IMR-90 (cell line): ENCODE measurements around the gene LDLRAD4. TPM values are rescaled to one million over a fixed set of nuclear protein-coding genes. Genes with fewer than 3 reads are reported as not detected.

ENCODE experiments used
- ATAC-seq: fragments of 200-7000 bp; cut with Tn5 transposase; 2 replicates; pipeline ENCODE4 v1.9.1; 2020; ENCODE audit warnings: low read depth, mild to moderate bottlenecking, moderate library complexity
- BruUV-seq: library from RNA; stranded (reverse); fragments of 400-500 nt; replicated peaks from 2 replicates; lab custom pipeline; 2021; lab: Mats Ljungman, UMichigan
- CTCF ChIA-PET: fragments of 300-600 bp; formaldehyde crosslinking; extraction: SDS; loops from one replicate; lab custom pipeline; 2021; ENCODE audit warnings: antibody characterized with exemption; lab: Yijun Ruan, JAX
- POLR2A ChIA-PET: fragments of 300-600 bp; sonication (Branson Sonifier 250); formaldehyde crosslinking; loops from one replicate; lab custom pipeline; 2022; ENCODE audit warnings: antibody characterized with exemption; ENCODE audit not compliant: unreplicated experiment; lab: Charles Lee
- DNase-seq: peaks from one replicate; pipeline ENCODE4 v3.0.0; 2013
- H2AFZ ChIP-seq: replicated peaks from 2 replicates; pipeline ENCODE3; 2013; ENCODE audit warnings: low read length, mild to moderate bottlenecking; ENCODE audit not compliant: poor library complexity
- H2AK5ac ChIP-seq: 2 replicates; pipeline ENCODE4 v1.6.1; 2013; ENCODE audit warnings: low read depth, low read length, inconsistent platforms
- H2AK9ac ChIP-seq: replicated peaks from 2 replicates; pipeline ENCODE3; 2013; ENCODE audit warnings: mild to moderate bottlenecking, low read depth, low read length, moderate library complexity; ENCODE audit not compliant: poor library complexity
- H2BK120ac ChIP-seq: 2 replicates; pipeline ENCODE4 v1.6.1; 2013; ENCODE audit warnings: low read depth, low read length, inconsistent platforms
- H2BK15ac ChIP-seq: 3 replicates; pipeline ENCODE4 v1.6.1; 2013; ENCODE audit warnings: low read depth, low read length, inconsistent platforms
- H2BK20ac ChIP-seq: 2 replicates; pipeline ENCODE4 v1.6.1; 2013; ENCODE audit warnings: low read depth, mild to moderate bottlenecking, inconsistent platforms, low read length, moderate library complexity
- H2BK5ac ChIP-seq: 2 replicates; pipeline ENCODE4 v1.6.1; 2013; ENCODE audit warnings: mild to moderate bottlenecking, low read depth, low read length, inconsistent platforms; ENCODE audit not compliant: poor library complexity, severe bottlenecking
- H3K14ac ChIP-seq: replicated peaks from 2 replicates; pipeline ENCODE4 v1.6.1; 2013; ENCODE audit warnings: low read depth, low read length, inconsistent platforms
- H3K18ac ChIP-seq: 2 replicates; pipeline ENCODE4 v1.6.1; 2013; ENCODE audit warnings: low read depth, low read length, control low read depth
- H3K23ac ChIP-seq: 2 replicates; pipeline ENCODE4 v1.6.1; 2013; ENCODE audit warnings: low read depth, low read length, inconsistent platforms
- H3K27ac ChIP-seq: 2 replicates; pipeline ENCODE4 v1.5.1; 2013; ENCODE audit warnings: mild to moderate bottlenecking, control low read depth, low read length; ENCODE audit not compliant: insufficient read depth
- H3K27me3 ChIP-seq: 2 replicates; pipeline ENCODE4 v1.6.1; 2013; ENCODE audit warnings: low read length; ENCODE audit not compliant: control insufficient read depth, insufficient read depth
- H3K36me3 ChIP-seq: 2 replicates; pipeline ENCODE4 v1.6.1; 2013; ENCODE audit warnings: low read length, mixed read lengths; ENCODE audit not compliant: control insufficient read depth, insufficient read depth
- H3K4ac ChIP-seq: 2 replicates; pipeline ENCODE4 v1.6.1; 2013; ENCODE audit warnings: low read depth, low read length, inconsistent platforms
- H3K4me1 ChIP-seq: 2 replicates; pipeline ENCODE4 v1.6.1; 2013; ENCODE audit warnings: low read length, mixed read lengths; ENCODE audit not compliant: control insufficient read depth, insufficient read depth
- H3K4me2 ChIP-seq: 2 replicates; pipeline ENCODE4 v1.6.1; 2013; ENCODE audit warnings: low read depth, mild to moderate bottlenecking, control low read depth, low read length, moderate library complexity
- H3K4me3 ChIP-seq: 2 replicates; pipeline ENCODE4 v1.5.1; 2013; ENCODE audit warnings: low read depth, mild to moderate bottlenecking, control low read depth, low read length, moderate library complexity; ENCODE audit not compliant: insufficient read depth
- H3K56ac ChIP-seq: 2 replicates; pipeline ENCODE4 v1.6.1; 2013; ENCODE audit warnings: low read length, inconsistent platforms; ENCODE audit not compliant: insufficient read depth; ENCODE audit errors: extremely low read depth
- H3K79me1 ChIP-seq, 2 experiments: 2 replicates each; pipeline ENCODE4 v1.6.1; 2013; ENCODE audit warnings: low read length in 2 of 2, inconsistent platforms in 1 of 2, low read depth in 1 of 2
- H3K9ac ChIP-seq: 2 replicates; pipeline ENCODE4 v1.6.1; 2013; ENCODE audit warnings: low read depth, low read length, control low read depth
- H3K9me1 ChIP-seq: 2 replicates; pipeline ENCODE4 v1.6.1; 2013; ENCODE audit warnings: low read length, inconsistent platforms; ENCODE audit not compliant: insufficient read depth
- H3K9me3 ChIP-seq: 2 replicates; pipeline ENCODE4 v1.6.1; 2013; ENCODE audit warnings: low read length; ENCODE audit not compliant: control insufficient read depth, insufficient read depth
- H4K20me1 ChIP-seq: 2 replicates; pipeline ENCODE4 v1.6.1; 2013; ENCODE audit warnings: low read length, inconsistent platforms; ENCODE audit not compliant: insufficient read depth
- H4K5ac ChIP-seq: 2 replicates; pipeline ENCODE4 v1.6.1; 2013; ENCODE audit warnings: mild to moderate bottlenecking, low read depth, low read length, control low read depth
- H4K8ac ChIP-seq, 2 experiments: 2 replicates each; pipeline ENCODE4 v1.6.1; 2013; ENCODE audit warnings: low read depth in 2 of 2, low read length in 2 of 2, control low read depth in 1 of 2, inconsistent platforms in 1 of 2
- H4K91ac ChIP-seq: 2 replicates; pipeline ENCODE4 v1.6.1; 2013; ENCODE audit warnings: low read depth, low read length, inconsistent platforms; ENCODE audit not compliant: insufficient read depth
- BHLHE40 ChIP-seq: fragments of 150-350 bp; IDR thresholded peaks from 2 replicates; pipeline ENCODE4 v1.6.1; 2016; ENCODE audit warnings: mild to moderate bottlenecking, low read depth, low read length
- CEBPB ChIP-seq: IDR thresholded peaks from 2 replicates; pipeline ENCODE4 v1.6.1; 2012; ENCODE audit warnings: low read depth, low read length, improper control_type of control experiment
- CHD1 ChIP-seq: IDR thresholded peaks from 2 replicates; pipeline ENCODE4 v1.6.1; 2012; ENCODE audit warnings: low read depth, low read length, improper control_type of control experiment
- FOS ChIP-seq: fragments of 150-350 bp; IDR thresholded peaks from 2 replicates; pipeline ENCODE4 v1.6.1; 2016; ENCODE audit warnings: low read depth, low read length
- MAFK ChIP-seq: IDR thresholded peaks from 2 replicates; pipeline ENCODE4 v1.6.1; 2012; ENCODE audit warnings: low read depth, low read length, improper control_type of control experiment
- MAZ ChIP-seq: IDR thresholded peaks from 2 replicates; pipeline ENCODE4 v1.6.1; 2012; ENCODE audit warnings: low read depth, mild to moderate bottlenecking, low read length, improper control_type of control experiment, moderate library complexity, borderline replicate concordance
- MXI1 ChIP-seq: IDR thresholded peaks from 2 replicates; pipeline ENCODE4 v1.6.1; 2012; ENCODE audit warnings: low read depth, mild to moderate bottlenecking, low read length, moderate library complexity, borderline replicate concordance
- NFE2L2 ChIP-seq: fragments of 150-350 bp; IDR thresholded peaks from 2 replicates; pipeline ENCODE4 v1.6.1; 2016; ENCODE audit warnings: low read depth, mild to moderate bottlenecking, low read length
- POLR2A ChIP-seq: IDR thresholded peaks from 2 replicates; pipeline ENCODE4 v1.6.1; 2012; ENCODE audit warnings: mild to moderate bottlenecking, low read depth, low read length
- RAD21 ChIP-seq: IDR thresholded peaks from 2 replicates; pipeline ENCODE4 v1.6.1; 2012; ENCODE audit warnings: low read length, improper control_type of control experiment
- RCOR1 ChIP-seq: IDR thresholded peaks from 2 replicates; pipeline ENCODE4 v1.6.1; 2012; ENCODE audit warnings: mild to moderate bottlenecking, low read length, improper control_type of control experiment; ENCODE audit not compliant: insufficient replicate concordance
- RFX5 ChIP-seq: IDR thresholded peaks from 2 replicates; pipeline ENCODE4 v1.8.0; 2012; ENCODE audit warnings: low read depth, mild to moderate bottlenecking, low read length, moderate library complexity
- SMC3 ChIP-seq: fragments of 150-350 bp; IDR thresholded peaks from 2 replicates; pipeline ENCODE4 v1.6.1; 2016; ENCODE audit warnings: low read depth, mild to moderate bottlenecking, antibody characterized with exemption, low read length, moderate library complexity
- dilution Hi-C: fragments of 300-500 bp; cut with HindIII; formaldehyde crosslinking; loops from one replicate; pipeline ENCODE4 v1.14.3; 2018; ENCODE audit warnings: low sequenced_read_pairs; ENCODE audit not compliant: unreplicated experiment
- in situ Hi-C: fragments of 300-500 bp; cut with MboI; formaldehyde crosslinking; loops from 3 replicates; pipeline ENCODE4 v1.14.3; 2019; ENCODE audit warnings: low sequenced_read_pairs, inconsistent platforms, mixed read lengths
- intact Hi-C: fragments of 100-400 bp; cut with micrococcal nuclease; formaldehyde crosslinking; loops from 2 replicates; pipeline ENCODE4 v1.10.0; 2022
- polyA plus RNA-seq, 3 experiments: library from polyadenylated mRNA; depleted of rRNA; stranded (reverse); fragments of >200 nt; gene quantifications; 2 replicates each; pipeline ENCODE4 v1.2.3, GENCODE V29; 2012; ENCODE audit warnings: low replicate concordance in 1 of 3
- total RNA-seq: library from RNA; depleted of rRNA; stranded (reverse); fragments of >200 nt; gene quantifications from 2 replicates; pipeline ENCODE4 v1.2.3, GENCODE V29; 2012
- TF ChIP-seq, protein P1 (sequence below): fragments of 150-350 bp; IDR thresholded peaks from 2 replicates; pipeline ENCODE4 v1.6.1; 2017; ENCODE audit warnings: mild to moderate bottlenecking, antibody characterized with exemption, low read length, low read depth
- TF ChIP-seq, protein P2 (sequence below): fragments of 150-350 bp; IDR thresholded peaks from 2 replicates; pipeline ENCODE4 v1.6.1; 2016; ENCODE audit warnings: low read depth, mild to moderate bottlenecking, low read length, moderate library complexity, borderline replicate concordance
- TF ChIP-seq, protein P3 (sequence below): conservative IDR thresholded peaks from 2 replicates; pipeline ENCODE4 v1.5.1; 2012; ENCODE audit warnings: mild to moderate bottlenecking, low read depth, low read length, improper control_type of control experiment

The LDLRAD4 gene
- total and polyA plus RNA-seq, 2 of the 4 experiments (the other 2 are of a cell fraction) = not detected

DNA sequence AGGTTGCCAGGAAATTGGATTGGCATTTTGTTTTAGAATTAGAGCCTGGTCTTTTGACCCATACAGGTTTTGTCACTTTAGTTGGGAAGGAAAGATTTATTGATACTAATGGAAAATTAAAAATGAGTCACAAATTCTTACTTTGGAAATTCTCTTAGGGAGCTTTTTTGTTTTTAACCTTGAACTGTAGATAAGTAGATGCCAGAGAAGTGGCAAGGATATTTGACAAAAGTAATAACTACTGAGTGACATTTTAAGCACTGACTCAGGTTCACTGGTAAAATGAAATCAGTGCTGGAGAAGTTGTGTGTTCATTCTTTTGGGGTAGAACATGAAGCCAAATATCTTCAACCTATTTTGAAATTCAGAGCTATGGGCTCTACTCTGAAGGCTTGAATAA, 56.5 kb downstream of the LDLRAD4 start:
- intact Hi-C loops (no loop called here), in situ Hi-C loops (no loop called here), dilution Hi-C loops (no loop called here)
- DNase-seq (no peak), ATAC-seq (no peak)
- no peak overlapping the region for H3K56ac ChIP-seq
- no peak overlapping the region for H4K8ac ChIP-seq
- H2AFZ ChIP-seq = no peak overlapping the region
- H3K36me3 ChIP-seq = no peaks in the 10 kb centered on the region
- H2BK20ac ChIP-seq = no peak overlapping the region
- no peak overlapping the region for H4K5ac ChIP-seq
- no peaks in the 10 kb centered on the region for H3K4me1 ChIP-seq
- BruUV-seq = no TSS peak
- no peaks in the 10 kb centered on the region; the same call in 1 of the 2 replicates for H3K27me3 ChIP-seq
- H3K4me2 ChIP-seq = no peak overlapping the region
- H2BK15ac ChIP-seq = no peak overlapping the region
- H3K79me1 ChIP-seq = no peaks in the 10 kb centered on the region
- no peaks in the 10 kb centered on the region for H3K9me1 ChIP-seq
- no peak overlapping the region for H3K23ac ChIP-seq
- H2BK5ac ChIP-seq = no peak overlapping the region
- H2BK120ac ChIP-seq = no peak overlapping the region
- no peak overlapping the region for H3K14ac ChIP-seq
- CTCF ChIA-PET = interaction anchor here (0.6 kb wide), 1 partner anchor 10 kb away, joined by 8 read pairs; no protein-coding TSS in a partner anchor
- H3K18ac ChIP-seq = no peak overlapping the region
- no peak overlapping the region for H3K27ac ChIP-seq
- no peak overlapping the region for H3K4me3 ChIP-seq
- no peak overlapping the region for H2AK5ac ChIP-seq
- TF ChIP-seq SMC3 = no peak
- no peak for TF ChIP-seq CEBPB
- TF ChIP-seq RAD21 = no peak
- TF ChIP-seq MXI1 = no peak
- no peak for TF ChIP-seq CHD1
- TF ChIP-seq, protein P1, sequence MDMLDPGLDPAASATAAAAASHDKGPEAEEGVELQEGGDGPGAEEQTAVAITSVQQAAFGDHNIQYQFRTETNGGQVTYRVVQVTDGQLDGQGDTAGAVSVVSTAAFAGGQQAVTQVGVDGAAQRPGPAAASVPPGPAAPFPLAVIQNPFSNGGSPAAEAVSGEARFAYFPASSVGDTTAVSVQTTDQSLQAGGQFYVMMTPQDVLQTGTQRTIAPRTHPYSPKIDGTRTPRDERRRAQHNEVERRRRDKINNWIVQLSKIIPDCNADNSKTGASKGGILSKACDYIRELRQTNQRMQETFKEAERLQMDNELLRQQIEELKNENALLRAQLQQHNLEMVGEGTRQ = no peak
- TF ChIP-seq FOS = no peak
- no peak for TF ChIP-seq POLR2A
- TF ChIP-seq RCOR1 = no peak
- TF ChIP-seq RFX5 = no peak
- TF ChIP-seq, protein P2, sequence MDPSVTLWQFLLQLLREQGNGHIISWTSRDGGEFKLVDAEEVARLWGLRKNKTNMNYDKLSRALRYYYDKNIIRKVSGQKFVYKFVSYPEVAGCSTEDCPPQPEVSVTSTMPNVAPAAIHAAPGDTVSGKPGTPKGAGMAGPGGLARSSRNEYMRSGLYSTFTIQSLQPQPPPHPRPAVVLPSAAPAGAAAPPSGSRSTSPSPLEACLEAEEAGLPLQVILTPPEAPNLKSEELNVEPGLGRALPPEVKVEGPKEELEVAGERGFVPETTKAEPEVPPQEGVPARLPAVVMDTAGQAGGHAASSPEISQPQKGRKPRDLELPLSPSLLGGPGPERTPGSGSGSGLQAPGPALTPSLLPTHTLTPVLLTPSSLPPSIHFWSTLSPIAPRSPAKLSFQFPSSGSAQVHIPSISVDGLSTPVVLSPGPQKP = no peak
- TF ChIP-seq, protein P3, sequence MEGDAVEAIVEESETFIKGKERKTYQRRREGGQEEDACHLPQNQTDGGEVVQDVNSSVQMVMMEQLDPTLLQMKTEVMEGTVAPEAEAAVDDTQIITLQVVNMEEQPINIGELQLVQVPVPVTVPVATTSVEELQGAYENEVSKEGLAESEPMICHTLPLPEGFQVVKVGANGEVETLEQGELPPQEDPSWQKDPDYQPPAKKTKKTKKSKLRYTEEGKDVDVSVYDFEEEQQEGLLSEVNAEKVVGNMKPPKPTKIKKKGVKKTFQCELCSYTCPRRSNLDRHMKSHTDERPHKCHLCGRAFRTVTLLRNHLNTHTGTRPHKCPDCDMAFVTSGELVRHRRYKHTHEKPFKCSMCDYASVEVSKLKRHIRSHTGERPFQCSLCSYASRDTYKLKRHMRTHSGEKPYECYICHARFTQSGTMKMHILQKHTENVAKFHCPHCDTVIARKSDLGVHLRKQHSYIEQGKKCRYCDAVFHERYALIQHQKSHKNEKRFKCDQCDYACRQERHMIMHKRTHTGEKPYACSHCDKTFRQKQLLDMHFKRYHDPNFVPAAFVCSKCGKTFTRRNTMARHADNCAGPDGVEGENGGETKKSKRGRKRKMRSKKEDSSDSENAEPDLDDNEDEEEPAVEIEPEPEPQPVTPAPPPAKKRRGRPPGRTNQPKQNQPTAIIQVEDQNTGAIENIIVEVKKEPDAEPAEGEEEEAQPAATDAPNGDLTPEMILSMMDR = no peak
- TF ChIP-seq BHLHE40 = no peak
- TF ChIP-seq MAZ = no peak
- TF ChIP-seq MAFK = no peak
- no peak for TF ChIP-seq NFE2L2
- H3K9me3 ChIP-seq = no peaks in the 10 kb centered on the region
- POLR2A ChIA-PET = no interaction called here
- no peak overlapping the region for H4K91ac ChIP-seq
- H3K9ac ChIP-seq = no peak overlapping the region
- H4K20me1 ChIP-seq = no peaks in the 10 kb centered on the region
- no peak overlapping the region for H2AK9ac ChIP-seq
- no peak overlapping the region for H3K4ac ChIP-seq
